Thoracic aorta (tissue), 2 donors: ENCODE results near the gene TEX29. TPM values are rescaled to one million over a fixed set of nuclear protein-coding genes. Genes with fewer than 3 reads are reported as not detected.

ENCODE experiments used
- ATAC-seq: fragments of 150-250 bp; one replicate; pipeline ENCODE4 v1.8.0; 2017; ENCODE audit warnings: low read depth; ENCODE audit not compliant: insufficient number of reproducible peaks, low FRiP score
- DNase-seq: peaks from one replicate; pipeline ENCODE4 v3.0.0-alpha.2; 2020; ENCODE audit warnings: low spot score
- H3K27ac ChIP-seq, 2 donors: fragments of 200-600 bp; sonication (generic); 1 replicate in 1 of 2; 2 replicates in 1 of 2; pipeline ENCODE4 v1.5.1; 2016; ENCODE audit warnings: mild to moderate bottlenecking in 2 of 2, moderate library complexity in 2 of 2
- H3K27me3 ChIP-seq: fragments of 200-600 bp; sonication (generic); replicated peaks from 2 replicates; pipeline ENCODE4 v1.6.0; 2016; ENCODE audit warnings: mild to moderate bottlenecking; ENCODE audit not compliant: insufficient read depth
- H3K36me3 ChIP-seq: fragments of 200-600 bp; sonication (generic); one replicate; pipeline ENCODE4 v1.5.1; 2016
- H3K4me1 ChIP-seq, 2 donors: fragments of 200-600 bp; sonication (generic); 1 replicate in 1 of 2; 2 replicates in 1 of 2; pipeline versions ENCODE4 v1.5.1 to v1.6.0; 2016; ENCODE audit warnings: low read depth in 2 of 2, mild to moderate bottlenecking in 1 of 2; ENCODE audit not compliant: control insufficient read depth in 1 of 2
- H3K4me3 ChIP-seq: fragments of 200-600 bp; sonication (generic); 2 replicates; pipeline ENCODE4 v1.5.1; 2016; ENCODE audit warnings: mild to moderate bottlenecking
- H3K9me3 ChIP-seq: fragments of 200-600 bp; sonication (generic); 2 replicates; pipeline ENCODE4 v1.5.1; 2016
- total RNA-seq, 2 donors: library from RNA; depleted of rRNA; stranded (reverse); fragments of >200 nt; gene quantifications; one replicate each; pipeline versions ENCODE4 v1.1.0 to v1.2.3, GENCODE V29; 2016
- TF ChIP-seq, protein P1 (sequence below): fragments of 200-600 bp; sonication (generic); IDR thresholded peaks from one replicate; pipeline ENCODE4 v1.5.1; 2019; ENCODE audit warnings: antibody characterized with exemption

TEX29 gene
- total RNA-seq, 2 donors from 2014 or later: not detected

DNA sequence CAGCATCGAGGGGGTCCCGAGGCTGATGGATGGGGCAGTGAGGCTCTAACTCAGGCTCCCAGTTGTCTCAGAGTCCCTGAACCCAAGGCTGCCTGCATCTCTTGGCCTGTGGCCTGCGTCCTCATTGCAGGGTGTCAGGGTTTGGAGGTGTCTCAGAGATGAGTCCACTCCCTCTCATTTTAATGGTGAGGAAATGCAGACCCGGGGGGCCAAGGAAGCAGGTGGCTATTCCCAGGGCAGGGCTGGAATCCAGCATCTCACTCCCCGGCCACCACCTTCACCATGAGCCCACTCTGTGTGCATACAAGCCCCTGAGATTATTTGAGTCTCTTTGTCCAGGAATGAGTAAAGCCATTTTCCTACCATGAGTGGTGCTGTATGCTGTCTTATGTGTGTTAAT lies 21.4 kb downstream of the TEX29 start:
- ATAC-seq (no peak), DNase-seq (no peak)
- Histone ChIP-seq H3K36me3 (no peaks in the 10 kb centered on the region), H3K27me3 (no peaks in the 10 kb centered on the region), H3K4me1 (no peaks in the 10 kb centered on the region), H3K4me3 (no peak overlapping the region), H3K9me3 (no peaks in the 10 kb centered on the region), H3K27ac (no peak overlapping the region)
- TF ChIP-seq, protein P1, sequence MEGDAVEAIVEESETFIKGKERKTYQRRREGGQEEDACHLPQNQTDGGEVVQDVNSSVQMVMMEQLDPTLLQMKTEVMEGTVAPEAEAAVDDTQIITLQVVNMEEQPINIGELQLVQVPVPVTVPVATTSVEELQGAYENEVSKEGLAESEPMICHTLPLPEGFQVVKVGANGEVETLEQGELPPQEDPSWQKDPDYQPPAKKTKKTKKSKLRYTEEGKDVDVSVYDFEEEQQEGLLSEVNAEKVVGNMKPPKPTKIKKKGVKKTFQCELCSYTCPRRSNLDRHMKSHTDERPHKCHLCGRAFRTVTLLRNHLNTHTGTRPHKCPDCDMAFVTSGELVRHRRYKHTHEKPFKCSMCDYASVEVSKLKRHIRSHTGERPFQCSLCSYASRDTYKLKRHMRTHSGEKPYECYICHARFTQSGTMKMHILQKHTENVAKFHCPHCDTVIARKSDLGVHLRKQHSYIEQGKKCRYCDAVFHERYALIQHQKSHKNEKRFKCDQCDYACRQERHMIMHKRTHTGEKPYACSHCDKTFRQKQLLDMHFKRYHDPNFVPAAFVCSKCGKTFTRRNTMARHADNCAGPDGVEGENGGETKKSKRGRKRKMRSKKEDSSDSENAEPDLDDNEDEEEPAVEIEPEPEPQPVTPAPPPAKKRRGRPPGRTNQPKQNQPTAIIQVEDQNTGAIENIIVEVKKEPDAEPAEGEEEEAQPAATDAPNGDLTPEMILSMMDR: no peak

DNA sequence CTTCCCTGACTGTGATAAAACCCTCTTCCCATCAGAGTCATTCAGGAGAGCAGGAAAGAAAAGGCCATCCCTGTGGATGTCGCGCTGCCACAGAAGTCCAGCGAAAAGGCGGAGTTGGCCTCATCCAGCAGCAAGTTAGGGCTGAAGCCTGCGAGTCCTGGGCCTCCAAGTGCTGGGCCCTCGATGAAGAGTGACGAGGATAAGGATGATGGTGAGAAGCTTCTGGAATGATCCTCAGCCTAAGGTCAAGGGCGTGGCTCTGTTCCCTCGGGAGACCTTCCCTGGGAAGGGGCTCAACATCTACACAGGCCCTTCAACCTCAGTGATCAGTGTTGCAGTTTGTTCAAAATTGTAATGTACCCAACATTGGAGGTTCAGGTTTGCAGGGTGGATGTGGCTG lies 22.3 kb downstream of the TEX29 start:
- Histone ChIP-seq H3K27ac (no peak overlapping the region), H3K4me3 (no peak overlapping the region), H3K36me3 (no peaks in the 10 kb centered on the region), H3K9me3 (no peaks in the 10 kb centered on the region), H3K4me1 (no peaks in the 10 kb centered on the region), H3K27me3 (no peaks in the 10 kb centered on the region)
- TF ChIP-seq, protein P1: no peak
- DNase-seq (no peak), ATAC-seq (no peak)

DNA sequence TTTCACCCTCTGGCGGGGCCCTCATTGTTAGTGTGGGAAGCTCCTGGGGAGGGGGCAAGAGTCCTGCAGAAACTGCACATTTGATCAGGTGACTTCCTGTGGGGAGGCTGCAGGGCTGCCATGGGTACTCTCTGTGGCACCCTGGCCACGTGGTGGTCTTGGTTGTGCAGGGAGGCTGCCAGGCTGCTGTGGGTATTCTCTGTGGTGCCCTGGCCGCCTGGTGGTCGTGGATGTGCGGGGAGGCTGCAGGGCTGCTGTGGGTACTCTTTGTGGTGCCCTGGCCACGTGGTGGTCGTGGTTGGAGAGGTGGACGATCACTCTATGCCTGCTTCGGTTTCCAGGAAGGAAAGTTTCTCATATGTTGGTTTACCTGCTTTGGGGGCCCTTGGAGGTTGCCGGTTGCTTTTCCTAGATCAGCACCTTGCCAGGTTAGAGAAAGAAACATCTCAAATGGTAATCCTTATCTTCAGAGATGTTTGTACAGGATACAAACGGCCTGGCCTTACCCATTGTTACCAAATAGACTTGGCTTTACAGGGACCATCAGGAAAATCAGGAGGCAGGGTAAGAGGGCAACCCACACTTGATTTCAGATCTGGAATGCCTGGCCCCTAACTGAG lies 22.9 kb downstream of the TEX29 start:
- TF ChIP-seq, protein P1: no peak
- DNase-seq: no peak

DNA sequence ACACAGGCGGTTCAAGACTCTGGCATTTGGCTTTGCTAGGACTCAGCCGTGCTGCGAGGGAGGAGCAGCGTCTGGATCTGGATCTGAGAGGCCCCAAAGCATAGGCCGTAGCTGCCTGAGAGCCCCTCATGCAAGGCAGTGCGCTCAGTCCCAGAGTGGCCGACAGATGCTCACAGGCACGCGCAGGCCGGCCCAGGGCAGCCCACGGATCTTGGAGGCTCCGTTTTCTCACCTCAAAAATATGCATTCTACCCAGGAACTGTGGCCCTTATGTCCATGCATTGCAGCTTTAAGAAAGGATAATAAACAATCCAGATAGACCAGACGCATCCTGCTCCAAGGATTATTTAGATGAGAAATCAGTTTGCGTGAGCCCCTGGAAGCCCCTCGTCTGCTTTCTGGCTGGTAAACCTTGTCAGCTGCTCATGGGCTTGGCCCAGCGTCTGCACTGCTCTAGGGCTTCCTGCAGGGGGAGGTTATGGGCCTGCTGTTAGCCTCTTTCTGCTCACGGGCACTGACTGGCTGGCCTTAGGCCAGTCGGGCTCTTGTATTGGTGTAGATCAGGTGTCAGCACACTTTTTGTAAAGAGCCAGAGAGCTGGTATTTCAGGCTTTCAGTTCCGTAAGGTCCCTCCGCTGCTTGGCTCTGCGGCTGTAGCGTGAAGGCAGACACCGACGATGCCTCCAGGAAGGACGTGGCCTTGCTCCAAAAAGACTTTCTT lies 24.2 kb downstream of the TEX29 start:
- Histone ChIP-seq H3K27me3 (no peaks in the 10 kb centered on the region), H3K36me3 (no peaks in the 10 kb centered on the region), H3K9me3 (no peaks in the 10 kb centered on the region), H3K4me1 (no peaks in the 10 kb centered on the region), H3K4me3 (no peak overlapping the region), H3K27ac (no peak overlapping the region)
- TF ChIP-seq, protein P1: no peak
- DNase-seq: no peak
- ATAC-seq: no peak

More for the DNA sequence above, 22.9 kb downstream of the TEX29 start:
- H3K4me1 ChIP-seq: no peaks in the 10 kb centered on the region
- no peak overlapping the region for H3K4me3 ChIP-seq
- H3K36me3 ChIP-seq: no peaks in the 10 kb centered on the region
- no peak overlapping the region for H3K27ac ChIP-seq
- no peaks in the 10 kb centered on the region for H3K9me3 ChIP-seq
- no peak for ATAC-seq
- H3K27me3 ChIP-seq: no peaks in the 10 kb centered on the region

DNA sequence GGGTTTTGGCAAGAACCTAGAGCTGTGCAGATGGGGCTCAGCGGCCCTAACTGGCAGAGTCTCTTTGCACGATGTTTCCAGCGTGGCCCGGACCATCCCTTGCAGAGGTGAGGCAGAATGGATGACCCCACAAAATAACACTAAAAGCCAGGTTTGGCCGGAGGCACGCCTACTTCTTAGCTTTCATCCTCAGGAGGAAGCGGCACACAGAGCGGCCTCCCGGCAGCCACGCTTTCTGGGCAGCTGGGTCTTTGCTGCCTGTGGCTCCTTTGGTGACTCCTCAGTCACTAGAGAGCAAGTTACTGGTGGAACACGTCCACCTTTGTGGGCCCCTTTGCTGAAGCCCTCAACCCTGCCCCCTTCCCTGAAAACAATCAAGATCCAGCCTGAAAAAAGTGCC lies 25.2 kb downstream of the TEX29 start:
- H3K27ac ChIP-seq: no peak overlapping the region
- no peak for ATAC-seq
- no peak for DNase-seq
- no peaks in the 10 kb centered on the region for H3K36me3 ChIP-seq
- H3K27me3 ChIP-seq: no peaks in the 10 kb centered on the region
- no peaks in the 10 kb centered on the region for H3K4me1 ChIP-seq
- H3K4me3 ChIP-seq: no peak overlapping the region
- TF ChIP-seq, protein P1: no peak
- no peaks in the 10 kb centered on the region for H3K9me3 ChIP-seq
